IMR-90 (cell line): ENCODE measurements around the gene HSPB1. TPM values are rescaled to one million over a fixed set of nuclear protein-coding genes. Genes with fewer than 3 reads are reported as not detected.

Source experiments
- ATAC-seq: fragments of 200-7000 bp; cut with Tn5 transposase; 2 replicates; pipeline ENCODE4 v1.9.1; 2020; ENCODE audit warnings: low read depth, mild to moderate bottlenecking, moderate library complexity
- BruUV-seq: library from RNA; stranded (reverse); fragments of 400-500 nt; replicated peaks from 2 replicates; lab custom pipeline; 2021; lab: Mats Ljungman, UMichigan
- CTCF ChIA-PET: fragments of 300-600 bp; formaldehyde crosslinking; extraction: SDS; loops from one replicate; lab custom pipeline; 2021; ENCODE audit warnings: antibody characterized with exemption; lab: Yijun Ruan, JAX
- POLR2A ChIA-PET: fragments of 300-600 bp; sonication (Branson Sonifier 250); formaldehyde crosslinking; loops from one replicate; lab custom pipeline; 2022; ENCODE audit warnings: antibody characterized with exemption; ENCODE audit not compliant: unreplicated experiment; lab: Charles Lee
- DNase-seq: peaks from one replicate; pipeline ENCODE4 v3.0.0; 2013
- H2AFZ ChIP-seq: replicated peaks from 2 replicates; pipeline ENCODE3; 2013; ENCODE audit warnings: low read length, mild to moderate bottlenecking; ENCODE audit not compliant: poor library complexity
- H2AK5ac ChIP-seq: 2 replicates; pipeline ENCODE4 v1.6.1; 2013; ENCODE audit warnings: low read depth, low read length, inconsistent platforms
- H2AK9ac ChIP-seq: replicated peaks from 2 replicates; pipeline ENCODE3; 2013; ENCODE audit warnings: mild to moderate bottlenecking, low read depth, low read length, moderate library complexity; ENCODE audit not compliant: poor library complexity
- H2BK120ac ChIP-seq: 2 replicates; pipeline ENCODE4 v1.6.1; 2013; ENCODE audit warnings: low read depth, low read length, inconsistent platforms
- H2BK15ac ChIP-seq: 3 replicates; pipeline ENCODE4 v1.6.1; 2013; ENCODE audit warnings: low read depth, low read length, inconsistent platforms
- H2BK20ac ChIP-seq: 2 replicates; pipeline ENCODE4 v1.6.1; 2013; ENCODE audit warnings: low read depth, mild to moderate bottlenecking, inconsistent platforms, low read length, moderate library complexity
- H2BK5ac ChIP-seq: 2 replicates; pipeline ENCODE4 v1.6.1; 2013; ENCODE audit warnings: mild to moderate bottlenecking, low read depth, low read length, inconsistent platforms; ENCODE audit not compliant: poor library complexity, severe bottlenecking
- H3K14ac ChIP-seq: replicated peaks from 2 replicates; pipeline ENCODE4 v1.6.1; 2013; ENCODE audit warnings: low read depth, low read length, inconsistent platforms
- H3K18ac ChIP-seq: 2 replicates; pipeline ENCODE4 v1.6.1; 2013; ENCODE audit warnings: low read depth, low read length, control low read depth
- H3K23ac ChIP-seq: 2 replicates; pipeline ENCODE4 v1.6.1; 2013; ENCODE audit warnings: low read depth, low read length, inconsistent platforms
- H3K27ac ChIP-seq: 2 replicates; pipeline ENCODE4 v1.5.1; 2013; ENCODE audit warnings: mild to moderate bottlenecking, control low read depth, low read length; ENCODE audit not compliant: insufficient read depth
- H3K27me3 ChIP-seq: 2 replicates; pipeline ENCODE4 v1.6.1; 2013; ENCODE audit warnings: low read length; ENCODE audit not compliant: control insufficient read depth, insufficient read depth
- H3K36me3 ChIP-seq: 2 replicates; pipeline ENCODE4 v1.6.1; 2013; ENCODE audit warnings: low read length, mixed read lengths; ENCODE audit not compliant: control insufficient read depth, insufficient read depth
- H3K4ac ChIP-seq: 2 replicates; pipeline ENCODE4 v1.6.1; 2013; ENCODE audit warnings: low read depth, low read length, inconsistent platforms
- H3K4me1 ChIP-seq: 2 replicates; pipeline ENCODE4 v1.6.1; 2013; ENCODE audit warnings: low read length, mixed read lengths; ENCODE audit not compliant: control insufficient read depth, insufficient read depth
- H3K4me2 ChIP-seq: 2 replicates; pipeline ENCODE4 v1.6.1; 2013; ENCODE audit warnings: low read depth, mild to moderate bottlenecking, control low read depth, low read length, moderate library complexity
- H3K4me3 ChIP-seq: 2 replicates; pipeline ENCODE4 v1.5.1; 2013; ENCODE audit warnings: low read depth, mild to moderate bottlenecking, control low read depth, low read length, moderate library complexity; ENCODE audit not compliant: insufficient read depth
- H3K56ac ChIP-seq: 2 replicates; pipeline ENCODE4 v1.6.1; 2013; ENCODE audit warnings: low read length, inconsistent platforms; ENCODE audit not compliant: insufficient read depth; ENCODE audit errors: extremely low read depth
- H3K79me1 ChIP-seq, 2 experiments: 2 replicates each; pipeline ENCODE4 v1.6.1; 2013; ENCODE audit warnings: low read length in 2 of 2, inconsistent platforms in 1 of 2, low read depth in 1 of 2
- H3K9ac ChIP-seq: 2 replicates; pipeline ENCODE4 v1.6.1; 2013; ENCODE audit warnings: low read depth, low read length, control low read depth
- H3K9me1 ChIP-seq: 2 replicates; pipeline ENCODE4 v1.6.1; 2013; ENCODE audit warnings: low read length, inconsistent platforms; ENCODE audit not compliant: insufficient read depth
- H3K9me3 ChIP-seq: 2 replicates; pipeline ENCODE4 v1.6.1; 2013; ENCODE audit warnings: low read length; ENCODE audit not compliant: control insufficient read depth, insufficient read depth
- H4K20me1 ChIP-seq: 2 replicates; pipeline ENCODE4 v1.6.1; 2013; ENCODE audit warnings: low read length, inconsistent platforms; ENCODE audit not compliant: insufficient read depth
- H4K5ac ChIP-seq: 2 replicates; pipeline ENCODE4 v1.6.1; 2013; ENCODE audit warnings: mild to moderate bottlenecking, low read depth, low read length, control low read depth
- H4K8ac ChIP-seq, 2 experiments: 2 replicates each; pipeline ENCODE4 v1.6.1; 2013; ENCODE audit warnings: low read depth in 2 of 2, low read length in 2 of 2, control low read depth in 1 of 2, inconsistent platforms in 1 of 2
- H4K91ac ChIP-seq: 2 replicates; pipeline ENCODE4 v1.6.1; 2013; ENCODE audit warnings: low read depth, low read length, inconsistent platforms; ENCODE audit not compliant: insufficient read depth
- BHLHE40 ChIP-seq: fragments of 150-350 bp; IDR thresholded peaks from 2 replicates; pipeline ENCODE4 v1.6.1; 2016; ENCODE audit warnings: mild to moderate bottlenecking, low read depth, low read length
- CEBPB ChIP-seq: IDR thresholded peaks from 2 replicates; pipeline ENCODE4 v1.6.1; 2012; ENCODE audit warnings: low read depth, low read length, improper control_type of control experiment
- CHD1 ChIP-seq: IDR thresholded peaks from 2 replicates; pipeline ENCODE4 v1.6.1; 2012; ENCODE audit warnings: low read depth, low read length, improper control_type of control experiment
- FOS ChIP-seq: fragments of 150-350 bp; IDR thresholded peaks from 2 replicates; pipeline ENCODE4 v1.6.1; 2016; ENCODE audit warnings: low read depth, low read length
- MAFK ChIP-seq: IDR thresholded peaks from 2 replicates; pipeline ENCODE4 v1.6.1; 2012; ENCODE audit warnings: low read depth, low read length, improper control_type of control experiment
- MAZ ChIP-seq: IDR thresholded peaks from 2 replicates; pipeline ENCODE4 v1.6.1; 2012; ENCODE audit warnings: low read depth, mild to moderate bottlenecking, low read length, improper control_type of control experiment, moderate library complexity, borderline replicate concordance
- MXI1 ChIP-seq: IDR thresholded peaks from 2 replicates; pipeline ENCODE4 v1.6.1; 2012; ENCODE audit warnings: low read depth, mild to moderate bottlenecking, low read length, moderate library complexity, borderline replicate concordance
- NFE2L2 ChIP-seq: fragments of 150-350 bp; IDR thresholded peaks from 2 replicates; pipeline ENCODE4 v1.6.1; 2016; ENCODE audit warnings: low read depth, mild to moderate bottlenecking, low read length
- POLR2A ChIP-seq: IDR thresholded peaks from 2 replicates; pipeline ENCODE4 v1.6.1; 2012; ENCODE audit warnings: mild to moderate bottlenecking, low read depth, low read length
- RAD21 ChIP-seq: IDR thresholded peaks from 2 replicates; pipeline ENCODE4 v1.6.1; 2012; ENCODE audit warnings: low read length, improper control_type of control experiment
- RCOR1 ChIP-seq: IDR thresholded peaks from 2 replicates; pipeline ENCODE4 v1.6.1; 2012; ENCODE audit warnings: mild to moderate bottlenecking, low read length, improper control_type of control experiment; ENCODE audit not compliant: insufficient replicate concordance
- RFX5 ChIP-seq: IDR thresholded peaks from 2 replicates; pipeline ENCODE4 v1.8.0; 2012; ENCODE audit warnings: low read depth, mild to moderate bottlenecking, low read length, moderate library complexity
- SMC3 ChIP-seq: fragments of 150-350 bp; IDR thresholded peaks from 2 replicates; pipeline ENCODE4 v1.6.1; 2016; ENCODE audit warnings: low read depth, mild to moderate bottlenecking, antibody characterized with exemption, low read length, moderate library complexity
- WGBS, 2 experiments: methylation state at CpG; one replicate each; pipeline versions ENCODE4 v1.1.5 to v1.1.7; 2013; ENCODE audit warnings: missing lambda C conversion rate in 2 of 2; ENCODE audit not compliant: insufficient read length in 1 of 2; ENCODE audit errors: extremely low coverage in 2 of 2; 5-methylcytosine and 5-hydroxymethylcytosine counted together
- dilution Hi-C: fragments of 300-500 bp; cut with HindIII; formaldehyde crosslinking; loops from one replicate; pipeline ENCODE4 v1.14.3; 2018; ENCODE audit warnings: low sequenced_read_pairs; ENCODE audit not compliant: unreplicated experiment
- in situ Hi-C: fragments of 300-500 bp; cut with MboI; formaldehyde crosslinking; loops from 3 replicates; pipeline ENCODE4 v1.14.3; 2019; ENCODE audit warnings: low sequenced_read_pairs, inconsistent platforms, mixed read lengths
- intact Hi-C: fragments of 100-400 bp; cut with micrococcal nuclease; formaldehyde crosslinking; loops from 2 replicates; pipeline ENCODE4 v1.10.0; 2022
- polyA plus RNA-seq, 3 experiments: library from polyadenylated mRNA; depleted of rRNA; stranded (reverse); fragments of >200 nt; gene quantifications; 2 replicates each; pipeline ENCODE4 v1.2.3, GENCODE V29; 2012; ENCODE audit warnings: low replicate concordance in 1 of 3
- total RNA-seq: library from RNA; depleted of rRNA; stranded (reverse); fragments of >200 nt; gene quantifications from 2 replicates; pipeline ENCODE4 v1.2.3, GENCODE V29; 2012
- TF ChIP-seq, protein P1 (sequence below): fragments of 150-350 bp; IDR thresholded peaks from 2 replicates; pipeline ENCODE4 v1.6.1; 2016; ENCODE audit warnings: low read depth, mild to moderate bottlenecking, low read length, moderate library complexity, borderline replicate concordance
- TF ChIP-seq, protein P2 (sequence below): conservative IDR thresholded peaks from 2 replicates; pipeline ENCODE4 v1.5.1; 2012; ENCODE audit warnings: mild to moderate bottlenecking, low read depth, low read length, improper control_type of control experiment
- TF ChIP-seq, protein P3 (sequence below): fragments of 150-350 bp; IDR thresholded peaks from 2 replicates; pipeline ENCODE4 v1.6.1; 2017; ENCODE audit warnings: mild to moderate bottlenecking, antibody characterized with exemption, low read length, low read depth

Gene HSPB1
- total and polyA plus RNA-seq, 2 of the 4 experiments (the other 2 are of a cell fraction), result 33.2 to 1,363 TPM

DNA sequence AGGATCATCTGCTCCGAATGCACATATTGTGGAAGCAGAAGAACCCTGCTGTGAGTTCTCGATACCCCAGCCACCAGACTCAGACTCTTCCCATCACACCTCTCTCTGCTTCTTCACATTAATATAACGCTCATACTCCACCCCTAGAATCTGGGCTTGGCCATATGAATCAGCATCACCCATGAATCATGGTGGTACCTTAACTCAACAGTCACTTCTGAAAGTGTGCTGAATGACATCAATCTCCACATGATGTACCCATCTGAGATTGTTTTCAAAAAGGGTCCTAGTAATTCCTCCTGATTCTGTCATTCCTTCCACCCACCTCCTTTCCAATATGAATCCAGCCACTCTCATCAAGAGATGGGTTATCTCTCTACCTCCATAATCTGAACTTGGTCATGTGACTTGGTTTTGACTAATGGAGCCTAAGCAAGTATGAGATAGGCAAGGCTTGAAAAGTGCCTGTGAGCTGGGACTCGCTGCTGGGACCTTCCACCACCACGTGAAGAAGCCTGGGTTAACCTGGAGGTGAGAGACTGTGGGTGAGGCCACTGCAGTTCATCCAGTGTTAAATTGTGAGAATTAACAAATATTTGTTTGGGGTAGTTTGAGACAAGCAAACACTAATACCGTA lies 40.9 kb downstream of the HSPB1 start:
- no peak overlapping the region for H2AK5ac ChIP-seq
- POLR2A ChIA-PET, result no interaction called here
- no peaks in the 10 kb centered on the region for H3K27me3 ChIP-seq
- no peak overlapping the region for H3K4ac ChIP-seq
- H3K14ac ChIP-seq, result no peak overlapping the region
- no peak overlapping the region for H4K5ac ChIP-seq
- H4K91ac ChIP-seq, result no peak overlapping the region
- H3K36me3 ChIP-seq, result peaks cover 49% of the 10 kb centered on the region
- peak; percentile 59 for DNase-seq
- H2AK9ac ChIP-seq, result no peak overlapping the region
- in situ Hi-C loops, result no loop called here
- no peak overlapping the region for H3K27ac ChIP-seq
- H2BK20ac ChIP-seq, result no peak overlapping the region
- intact Hi-C loops, result no loop called here
- H3K9ac ChIP-seq, result no peak overlapping the region
- H3K56ac ChIP-seq, result no peak overlapping the region
- H3K23ac ChIP-seq, result no peak overlapping the region
- H2BK5ac ChIP-seq, result no peak overlapping the region
- CTCF ChIA-PET, result no interaction called here
- no peak for TF ChIP-seq FOS
- no peak for TF ChIP-seq RCOR1
- TF ChIP-seq MAZ, result no peak
- no peak for TF ChIP-seq NFE2L2
- TF ChIP-seq BHLHE40, result 0 out of 2 replicates have a peak, but pooled peaks have one; percentile 21
- TF ChIP-seq MAFK, result no peak
- TF ChIP-seq, protein P1, sequence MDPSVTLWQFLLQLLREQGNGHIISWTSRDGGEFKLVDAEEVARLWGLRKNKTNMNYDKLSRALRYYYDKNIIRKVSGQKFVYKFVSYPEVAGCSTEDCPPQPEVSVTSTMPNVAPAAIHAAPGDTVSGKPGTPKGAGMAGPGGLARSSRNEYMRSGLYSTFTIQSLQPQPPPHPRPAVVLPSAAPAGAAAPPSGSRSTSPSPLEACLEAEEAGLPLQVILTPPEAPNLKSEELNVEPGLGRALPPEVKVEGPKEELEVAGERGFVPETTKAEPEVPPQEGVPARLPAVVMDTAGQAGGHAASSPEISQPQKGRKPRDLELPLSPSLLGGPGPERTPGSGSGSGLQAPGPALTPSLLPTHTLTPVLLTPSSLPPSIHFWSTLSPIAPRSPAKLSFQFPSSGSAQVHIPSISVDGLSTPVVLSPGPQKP, result no peak
- no peak for TF ChIP-seq SMC3
- no peak for TF ChIP-seq CEBPB
- TF ChIP-seq MXI1, result no peak
- no peak for TF ChIP-seq RAD21
- no peak for TF ChIP-seq POLR2A
- TF ChIP-seq, protein P2, sequence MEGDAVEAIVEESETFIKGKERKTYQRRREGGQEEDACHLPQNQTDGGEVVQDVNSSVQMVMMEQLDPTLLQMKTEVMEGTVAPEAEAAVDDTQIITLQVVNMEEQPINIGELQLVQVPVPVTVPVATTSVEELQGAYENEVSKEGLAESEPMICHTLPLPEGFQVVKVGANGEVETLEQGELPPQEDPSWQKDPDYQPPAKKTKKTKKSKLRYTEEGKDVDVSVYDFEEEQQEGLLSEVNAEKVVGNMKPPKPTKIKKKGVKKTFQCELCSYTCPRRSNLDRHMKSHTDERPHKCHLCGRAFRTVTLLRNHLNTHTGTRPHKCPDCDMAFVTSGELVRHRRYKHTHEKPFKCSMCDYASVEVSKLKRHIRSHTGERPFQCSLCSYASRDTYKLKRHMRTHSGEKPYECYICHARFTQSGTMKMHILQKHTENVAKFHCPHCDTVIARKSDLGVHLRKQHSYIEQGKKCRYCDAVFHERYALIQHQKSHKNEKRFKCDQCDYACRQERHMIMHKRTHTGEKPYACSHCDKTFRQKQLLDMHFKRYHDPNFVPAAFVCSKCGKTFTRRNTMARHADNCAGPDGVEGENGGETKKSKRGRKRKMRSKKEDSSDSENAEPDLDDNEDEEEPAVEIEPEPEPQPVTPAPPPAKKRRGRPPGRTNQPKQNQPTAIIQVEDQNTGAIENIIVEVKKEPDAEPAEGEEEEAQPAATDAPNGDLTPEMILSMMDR, result no peak
- no peak for TF ChIP-seq RFX5
- TF ChIP-seq, protein P3, sequence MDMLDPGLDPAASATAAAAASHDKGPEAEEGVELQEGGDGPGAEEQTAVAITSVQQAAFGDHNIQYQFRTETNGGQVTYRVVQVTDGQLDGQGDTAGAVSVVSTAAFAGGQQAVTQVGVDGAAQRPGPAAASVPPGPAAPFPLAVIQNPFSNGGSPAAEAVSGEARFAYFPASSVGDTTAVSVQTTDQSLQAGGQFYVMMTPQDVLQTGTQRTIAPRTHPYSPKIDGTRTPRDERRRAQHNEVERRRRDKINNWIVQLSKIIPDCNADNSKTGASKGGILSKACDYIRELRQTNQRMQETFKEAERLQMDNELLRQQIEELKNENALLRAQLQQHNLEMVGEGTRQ, result peak; percentile 64
- TF ChIP-seq CHD1, result no peak
- H4K20me1 ChIP-seq, result peaks cover 98% of the 10 kb centered on the region
- H4K8ac ChIP-seq, result no peak overlapping the region
- no peak overlapping the region for H3K18ac ChIP-seq
- peaks cover 20 to 82% of the 10 kb centered on the region in 2 experiments for H3K79me1 ChIP-seq
- dilution Hi-C loops, result no loop called here
- peaks cover 17% of the 10 kb centered on the region for H3K4me1 ChIP-seq
- 69% methylated on average over 3 of the region's 6 CpGs; no CpG with 5 or more reads in 1 of the 2 experiments for WGBS, 2 experiments
- H3K9me3 ChIP-seq, result no peaks in the 10 kb centered on the region
- BruUV-seq, result no TSS peak
- no peak overlapping the region for H2BK120ac ChIP-seq
- no peak overlapping the region for H3K4me3 ChIP-seq
- H2BK15ac ChIP-seq, result no peak overlapping the region
- no peak overlapping the region for H2AFZ ChIP-seq
- no peak overlapping the region for H3K4me2 ChIP-seq
- H3K9me1 ChIP-seq, result peaks cover 34% of the 10 kb centered on the region
- no peak for ATAC-seq
